Skin of body (tissue), 2 donors: ENCODE data around the gene PANK4. TPM values are rescaled to one million over a fixed set of nuclear protein-coding genes. Genes with fewer than 3 reads are reported as not detected.
"Not testable (repeated sequence)": the region's sequence is repeated elsewhere in the genome, so short reads cannot be mapped to it uniquely, and the experiment has no call there.

Experiments used
- DNase-seq: peaks from one replicate; lab custom pipeline; 2025; lab: John Stamatoyannopoulos, UW
- total RNA-seq: library from RNA; depleted of rRNA; stranded (reverse); fragments of >200 nt; gene quantifications from one replicate; pipeline ENCODE4 v1.2.3, GENCODE V29; 2014

The PANK4 gene
- total RNA-seq = 24.1 TPM

- DNase-seq = peak; percentile 93
Measured at GRCh38 chr1:2525920-2526823, at the start of gene PANK4. PANK4 (minus strand) TSS chr1:2526596; CDS start chr1:2526587, 9 bp downstream.

GRCh38 chr1:2574350-2574749 is 48.0 kb upstream of the PANK4 start:
- no peak for DNase-seq

- no peak for DNase-seq
Measured at GRCh38 chr1:2573250-2573920, 47.0 kb upstream of the PANK4 start.

- DNase-seq = no peak
Measured at GRCh38 chr1:2571348-2571747, 45.0 kb upstream of the PANK4 start.

- no peak for DNase-seq
Measured at GRCh38 chr1:2570332-2570731, 43.9 kb upstream of the PANK4 start.

- DNase-seq = not testable (repeated sequence)
Measured at GRCh38 chr1:2569703-2570102, 43.3 kb upstream of the PANK4 start.

GRCh38 chr1:2569060-2569459 is 42.7 kb upstream of the PANK4 start:
- no peak for DNase-seq

- not testable (repeated sequence) for DNase-seq
Measured at GRCh38 chr1:2568187-2568816, 41.9 kb upstream of the PANK4 start.

- no peak for DNase-seq
Measured at GRCh38 chr1:2567083-2567679, 40.8 kb upstream of the PANK4 start.

GRCh38 chr1:2566101-2567045 is 40.0 kb upstream of the PANK4 start:
- DNase-seq = no peak

- DNase-seq = no peak
Measured at GRCh38 chr1:2564815-2565374, 38.5 kb upstream of the PANK4 start.

GRCh38 chr1:2564006-2564814 is 37.8 kb upstream of the PANK4 start:
- DNase-seq = no peak

- DNase-seq = no peak
Measured at GRCh38 chr1:2563205-2563604, 36.8 kb upstream of the PANK4 start.

GRCh38 chr1:2561898-2562895 is 35.8 kb upstream of the PANK4 start:
- DNase-seq = no peak

GRCh38 chr1:2561446-2561845 is 35.0 kb upstream of the PANK4 start:
- no peak for DNase-seq

GRCh38 chr1:2560299-2561073 is 34.1 kb upstream of the PANK4 start:
- no peak for DNase-seq
